Measurements from ENCODE around the gene GPC5.
"Not testable (repeated sequence)": the region's sequence is repeated elsewhere in the genome, so short reads cannot be mapped to it uniquely, and the experiment has no call there.

GPC5 gene

DNA sequence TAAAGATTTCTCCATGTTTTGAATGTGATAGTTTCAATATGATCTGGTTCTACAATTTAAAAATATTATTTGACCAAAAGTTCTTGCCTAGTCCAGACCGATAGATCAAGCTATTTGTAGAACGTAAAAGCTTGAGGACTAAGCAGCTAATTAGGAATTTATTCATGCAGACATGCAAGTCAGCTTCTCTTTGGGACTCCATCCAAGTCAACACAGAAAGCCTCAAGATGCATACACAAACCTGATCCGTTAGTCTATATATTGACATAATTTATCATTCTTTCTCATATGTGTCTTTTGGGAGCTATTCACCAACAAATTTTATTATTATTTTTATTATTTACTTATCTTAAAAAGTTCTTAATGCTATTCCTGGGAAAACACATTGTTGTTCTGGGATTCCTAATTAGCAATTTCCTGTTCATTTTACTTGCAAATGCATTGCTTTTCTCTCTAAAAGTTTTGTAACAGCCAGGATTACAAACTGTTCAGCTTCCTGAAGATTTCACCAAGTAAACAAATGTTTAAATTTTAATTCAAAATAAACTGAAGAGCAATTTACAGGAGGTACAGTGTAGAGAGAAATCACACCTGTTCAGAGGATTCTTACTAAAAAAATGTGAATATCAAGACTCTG is 375.3 kb downstream of the GPC5 start:
- no peak for DNase-seq (ENCODE audit: low read depth in 2 of 2)

DNA sequence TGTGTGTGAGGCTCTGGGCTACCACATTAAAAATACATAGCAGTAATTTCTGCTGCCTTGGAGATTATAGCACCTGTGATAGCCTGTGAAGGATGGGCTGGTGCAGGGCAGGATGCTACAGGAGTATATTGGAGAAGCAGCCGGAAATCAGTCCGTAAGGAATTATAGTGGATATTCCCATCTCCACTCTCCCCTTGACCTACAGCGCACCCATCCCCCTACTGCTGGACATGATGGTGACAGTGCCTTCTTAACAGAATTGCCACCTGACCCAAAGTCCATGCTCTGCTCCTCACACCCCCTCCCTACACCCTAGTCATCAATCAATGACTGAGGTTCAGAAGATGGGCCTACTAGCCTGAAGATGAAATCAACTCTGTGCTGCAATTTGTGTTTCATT is 376.0 kb downstream of the GPC5 start:
- DNase-seq (ENCODE audit: low read depth in 2 of 2): no peak

DNA sequence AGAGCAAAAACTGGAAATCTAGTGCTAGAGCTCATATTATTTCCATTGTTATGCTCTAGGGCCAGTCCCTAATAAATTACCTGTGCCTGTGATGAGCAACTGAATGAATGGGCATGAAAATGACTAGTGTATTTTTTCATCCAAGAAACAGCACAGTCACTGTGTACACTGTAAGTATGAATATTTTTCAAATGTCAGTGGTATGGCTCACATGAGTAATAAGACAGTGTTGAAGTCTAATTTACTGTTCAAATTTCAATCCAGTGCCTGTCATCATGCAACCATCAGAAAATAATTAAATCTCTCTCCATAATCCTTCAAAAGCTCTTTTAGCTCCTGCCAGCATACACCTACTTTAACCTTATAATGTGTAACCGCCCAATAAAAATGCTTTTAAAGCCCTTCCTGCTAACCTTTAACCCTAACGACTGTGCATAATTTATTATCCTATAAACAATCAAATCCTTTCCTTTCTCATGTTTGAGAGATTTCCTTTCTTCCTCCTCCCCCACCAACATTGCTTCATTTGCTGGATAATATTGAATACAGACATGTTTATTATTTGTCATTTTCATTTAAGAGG is 378.3 kb downstream of the GPC5 start:
- no peak for DNase-seq (ENCODE audit: low read depth in 2 of 2)

DNA sequence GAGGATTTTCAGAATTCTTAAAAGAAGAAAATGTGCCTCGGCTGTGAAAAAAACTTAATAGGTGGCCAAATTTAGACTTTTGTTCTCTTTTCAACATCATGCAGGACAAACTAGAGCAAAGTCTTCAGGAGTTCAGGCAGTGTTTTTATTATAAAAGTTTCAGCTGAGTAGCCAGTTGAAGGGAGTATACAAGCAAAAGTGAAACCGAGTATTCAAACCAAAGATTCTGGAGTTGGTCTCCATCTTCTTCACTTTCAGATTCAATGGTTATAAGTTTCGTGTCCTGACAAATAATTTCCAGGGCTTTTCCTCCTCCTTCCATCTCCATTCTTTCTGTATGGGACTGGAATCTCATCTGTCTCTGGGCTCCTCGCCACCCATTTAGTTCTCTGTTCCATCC is 379.7 kb downstream of the GPC5 start:
- DNase-seq (ENCODE audit: low read depth in 2 of 2): no peak

DNA sequence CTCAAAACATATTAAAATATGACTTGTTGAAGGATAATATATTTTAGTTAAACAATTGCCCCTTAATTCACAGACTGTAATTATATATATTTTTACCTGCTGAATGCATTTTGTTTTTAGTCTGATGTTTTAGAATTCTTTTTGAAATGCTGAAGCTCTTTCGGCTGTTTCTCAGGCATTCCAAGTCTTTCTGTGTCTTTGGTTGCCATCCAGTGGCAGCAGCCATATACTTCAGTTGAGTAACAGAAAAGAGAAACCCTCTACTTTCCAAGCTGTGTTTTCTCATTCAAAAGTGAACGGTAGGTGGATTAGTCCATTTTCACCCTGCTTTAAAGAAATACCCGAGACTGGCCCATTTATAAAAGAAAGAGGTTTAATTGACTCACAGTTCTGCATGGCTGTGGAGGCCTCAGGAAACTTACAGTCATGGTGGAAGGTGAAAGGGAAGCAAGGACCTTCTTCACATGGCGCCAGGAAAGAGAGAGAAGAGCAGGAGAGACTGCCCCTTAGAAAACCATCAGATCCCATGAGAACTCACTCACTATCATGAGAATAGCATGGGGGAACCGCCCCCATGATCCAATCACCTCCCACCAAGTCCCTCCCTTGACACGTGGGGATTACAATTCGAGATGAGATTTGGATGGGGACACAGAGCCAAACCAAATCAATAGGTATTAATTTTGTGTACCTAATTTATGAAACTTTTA is 383.7 kb downstream of the GPC5 start:
- DNase-seq (ENCODE audit: low read depth in 2 of 2): not testable (repeated sequence)

DNA sequence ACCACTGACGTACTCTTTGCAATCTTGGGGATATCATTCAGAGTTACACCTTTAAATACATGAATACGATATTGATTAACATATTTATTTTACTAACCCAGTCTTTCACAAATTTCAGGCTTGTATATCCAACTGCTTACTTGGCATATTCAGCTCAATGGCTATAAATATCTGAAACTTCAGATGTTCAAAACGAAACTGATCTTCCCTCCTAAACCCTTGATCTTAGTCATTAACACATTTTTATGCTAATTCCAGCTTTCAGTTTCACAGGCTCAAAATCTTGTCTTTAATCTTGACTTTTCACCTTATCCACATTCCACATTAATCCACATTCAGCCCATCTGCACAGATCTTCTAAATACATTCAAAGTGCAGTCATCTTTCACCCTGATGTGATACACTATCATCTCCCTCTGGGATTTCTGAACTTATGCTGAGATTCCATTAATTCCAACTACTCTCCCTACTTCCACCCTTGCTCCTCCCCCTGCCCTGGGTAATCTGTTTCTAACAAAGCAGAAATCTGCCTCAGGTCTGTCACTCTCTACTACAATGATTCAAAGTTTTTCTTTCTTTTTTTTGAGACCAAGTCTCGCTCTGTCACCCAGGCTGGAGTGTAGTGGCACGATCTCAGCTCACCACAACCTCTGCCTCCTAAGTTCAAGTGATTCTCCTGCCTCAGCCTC is 387.2 kb downstream of the GPC5 start:
- no peak for DNase-seq (ENCODE audit: low read depth in 2 of 2)

DNA sequence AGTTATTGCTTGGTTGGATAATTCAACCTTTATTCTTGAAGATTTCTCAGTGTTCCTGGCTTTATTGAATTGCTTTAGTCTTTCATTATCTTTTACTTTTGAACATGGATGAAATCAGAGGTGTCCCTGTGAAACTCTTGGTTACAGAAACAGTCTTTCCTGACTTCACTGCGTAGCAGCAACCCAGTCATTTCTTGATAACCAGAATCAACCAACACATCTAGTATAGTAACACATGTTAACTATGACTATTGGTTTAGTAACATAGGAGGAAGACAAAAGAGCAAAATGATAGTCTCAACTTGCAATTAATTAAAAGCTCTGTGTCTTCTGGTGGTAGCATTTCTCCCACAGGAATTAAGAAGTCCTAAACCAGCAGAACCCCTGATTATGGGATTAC is 393.6 kb downstream of the GPC5 start:
- DNase-seq (ENCODE audit: low read depth in 2 of 2): no peak

DNA sequence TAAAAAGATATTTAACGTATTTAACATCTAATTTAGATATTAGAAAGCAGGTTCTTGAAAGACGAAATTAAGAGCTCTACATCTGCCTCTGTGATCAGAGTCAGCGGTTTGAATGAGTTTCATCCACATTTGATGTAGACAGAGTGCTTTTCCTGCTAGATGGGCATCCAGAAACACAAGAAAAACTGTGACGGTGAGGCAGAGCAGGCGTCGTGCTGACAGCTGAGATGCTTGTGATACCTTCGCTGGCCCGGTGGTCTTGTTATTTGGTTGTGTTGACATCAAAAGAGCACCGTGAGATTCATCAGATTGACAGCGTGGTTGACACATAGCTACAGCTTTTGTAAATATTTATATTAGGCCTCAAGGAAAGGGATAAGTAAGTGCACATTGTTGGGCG is 399.1 kb downstream of the GPC5 start:
- no peak for DNase-seq (ENCODE audit: low read depth in 2 of 2)

DNA sequence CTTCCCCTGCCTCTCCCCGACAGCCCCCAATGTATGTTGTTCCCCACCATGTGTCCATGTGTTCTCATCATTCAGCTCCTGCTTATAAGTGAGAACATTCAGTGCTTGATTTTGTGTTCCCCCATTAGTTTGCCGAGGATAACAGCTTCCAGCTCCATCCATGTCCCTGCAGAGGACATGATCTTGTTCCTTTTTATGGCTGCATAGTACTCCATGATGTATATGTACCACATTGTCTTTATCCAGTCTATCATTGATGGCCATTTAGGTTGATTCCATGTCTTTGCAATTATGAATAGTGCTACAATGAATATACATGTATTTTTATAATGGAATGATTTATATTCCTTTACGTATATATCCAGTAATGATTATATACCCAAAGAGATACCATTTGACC is 399.9 kb downstream of the GPC5 start:
- not testable (repeated sequence) for DNase-seq (ENCODE audit: low read depth in 2 of 2)

DNA sequence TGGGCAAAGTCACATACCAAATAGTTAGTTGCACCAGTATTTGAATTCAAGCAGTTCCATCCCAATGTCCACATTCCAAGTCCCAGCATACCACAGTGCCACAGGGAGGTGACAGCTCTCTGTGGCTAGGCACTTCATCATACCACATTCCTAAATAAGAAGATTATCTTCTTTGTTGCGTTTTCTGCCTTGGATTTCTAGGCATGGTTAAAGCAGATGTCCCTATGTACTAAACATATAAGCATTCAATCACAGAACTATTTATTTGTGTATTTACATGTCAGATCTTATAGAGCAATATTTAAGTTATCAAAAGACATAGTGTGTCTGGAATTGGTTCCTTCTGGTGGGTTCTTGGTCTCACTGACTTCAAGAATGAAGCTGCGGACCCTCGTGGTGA is 403.4 kb downstream of the GPC5 start:
- DNase-seq (ENCODE audit: low read depth in 2 of 2): not testable (repeated sequence)

DNA sequence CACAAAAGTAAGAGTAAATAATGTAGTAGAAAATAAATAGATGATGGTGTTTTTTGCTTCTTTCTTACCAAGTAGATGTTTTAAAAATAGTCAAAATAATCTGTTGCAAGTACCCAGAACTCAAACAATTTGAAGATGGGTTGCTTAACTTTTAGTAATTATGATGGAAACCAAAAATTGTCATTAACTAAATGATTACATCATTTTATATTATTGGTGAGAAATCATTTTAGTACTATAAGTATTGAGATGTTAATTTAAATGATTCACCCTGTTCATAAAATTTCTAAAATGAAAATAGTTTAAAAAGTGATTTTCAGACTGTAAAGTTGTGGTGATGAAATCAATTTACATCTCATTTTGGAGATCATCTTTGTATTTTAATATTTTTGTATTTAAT is 404.5 kb downstream of the GPC5 start:
- no peak for DNase-seq (ENCODE audit: low read depth in 2 of 2)

DNA sequence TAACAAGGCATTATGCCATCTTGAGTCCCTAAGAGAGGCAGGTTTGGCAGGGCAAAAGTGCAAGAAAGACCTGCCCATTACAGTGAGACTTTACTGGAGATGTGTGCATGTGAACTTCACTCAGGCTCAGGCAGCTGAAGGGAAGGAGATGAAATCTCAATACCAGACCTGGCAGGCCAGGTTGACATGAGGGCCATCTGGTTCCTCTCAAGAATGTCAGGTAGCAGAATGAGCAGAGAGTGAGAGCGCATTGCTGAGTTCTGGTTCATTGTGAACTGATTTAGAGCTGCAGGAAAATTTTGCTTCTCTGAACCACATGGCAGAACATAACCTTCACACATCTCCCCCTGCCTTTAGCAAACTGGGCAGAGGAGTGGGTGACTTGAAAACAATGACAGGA is 406.3 kb downstream of the GPC5 start:
- DNase-seq (ENCODE audit: low read depth in 2 of 2): no peak

DNA sequence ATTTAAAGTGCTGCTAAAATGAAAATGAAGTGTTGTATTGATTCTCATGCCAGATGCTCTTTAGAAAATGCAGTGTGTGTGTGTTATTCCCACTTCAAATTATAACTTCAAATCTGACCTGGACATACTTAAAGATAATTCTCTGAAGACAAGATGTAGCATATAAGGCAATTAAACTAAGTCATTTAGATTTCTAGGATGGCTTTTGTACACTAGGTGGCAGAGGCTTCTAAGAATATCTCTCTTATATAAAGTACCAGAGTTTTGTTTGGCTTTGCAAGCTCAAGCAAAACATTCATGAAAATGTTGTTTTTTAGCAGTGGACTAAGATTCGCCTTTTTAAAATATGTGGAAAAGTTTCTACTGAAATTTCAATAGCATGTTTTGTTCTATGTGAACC is 407.2 kb downstream of the GPC5 start:
- no peak for DNase-seq (ENCODE audit: low read depth in 2 of 2)

DNA sequence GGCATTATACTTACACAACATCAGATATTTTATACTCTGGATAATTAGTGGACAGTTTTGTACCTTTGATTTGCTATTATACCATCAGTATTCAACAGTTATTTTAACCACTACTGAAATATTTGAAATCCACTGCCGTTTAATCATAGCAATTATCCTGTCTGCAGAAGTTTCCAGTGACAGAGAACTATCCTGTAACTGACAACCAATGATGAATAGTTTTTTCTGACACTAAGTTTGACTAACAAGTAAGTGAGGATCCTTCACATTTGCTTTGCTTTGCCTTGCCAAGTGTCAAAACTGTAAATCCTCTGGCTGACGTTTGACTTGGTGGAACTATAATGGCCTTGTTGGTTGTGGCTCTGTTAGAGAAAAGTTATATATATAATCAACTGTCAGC is 410.7 kb downstream of the GPC5 start:
- DNase-seq (ENCODE audit: low read depth in 2 of 2): no peak

DNA sequence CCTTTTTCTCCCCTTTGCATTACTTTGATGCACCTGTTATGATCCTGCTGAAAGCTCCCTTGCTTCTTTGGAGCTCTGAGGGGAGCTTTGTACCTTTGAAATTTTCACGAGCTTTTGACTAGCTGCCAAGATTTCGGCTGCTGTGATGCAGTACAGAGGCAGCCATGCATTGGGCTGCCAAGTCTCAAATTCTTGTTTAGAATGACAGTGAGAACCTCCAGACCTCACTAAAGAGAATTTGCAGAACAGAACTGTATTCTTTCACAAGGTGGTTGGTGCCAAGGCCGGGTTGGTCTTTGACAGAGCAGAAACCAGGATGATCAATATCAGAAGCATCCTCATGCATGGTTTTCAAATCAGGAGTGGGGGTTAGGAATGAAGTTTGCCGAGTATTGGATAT is 414.8 kb downstream of the GPC5 start:
- no peak for DNase-seq (ENCODE audit: low read depth in 2 of 2)

DNA sequence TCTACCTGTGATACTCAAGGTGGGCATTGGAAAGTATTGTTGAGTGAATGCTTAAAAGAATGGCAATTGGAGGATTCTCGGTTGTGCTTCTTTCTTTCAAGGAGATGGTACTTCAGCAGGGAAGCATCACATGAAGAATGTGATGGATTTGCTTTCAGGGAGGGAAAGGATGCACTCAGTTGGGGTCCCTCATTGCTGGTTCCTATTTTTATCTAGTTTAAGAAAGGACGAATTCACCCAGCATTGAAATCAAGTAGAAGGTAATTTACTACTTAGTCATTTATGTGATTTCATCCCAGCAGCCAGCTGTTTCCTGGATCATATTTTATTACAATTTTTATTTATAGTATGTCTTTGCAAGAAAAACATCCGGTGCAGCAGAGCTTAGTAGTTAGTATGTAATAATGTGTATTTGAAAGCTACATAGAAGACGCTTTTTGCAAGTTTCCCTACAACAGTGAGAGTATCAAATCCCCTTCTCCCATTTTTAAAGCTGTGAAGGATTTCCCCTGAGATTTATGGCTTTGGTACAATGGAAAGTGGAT is 417.9 kb downstream of the GPC5 start:
- no peak for DNase-seq (ENCODE audit: low read depth in 2 of 2)

DNA sequence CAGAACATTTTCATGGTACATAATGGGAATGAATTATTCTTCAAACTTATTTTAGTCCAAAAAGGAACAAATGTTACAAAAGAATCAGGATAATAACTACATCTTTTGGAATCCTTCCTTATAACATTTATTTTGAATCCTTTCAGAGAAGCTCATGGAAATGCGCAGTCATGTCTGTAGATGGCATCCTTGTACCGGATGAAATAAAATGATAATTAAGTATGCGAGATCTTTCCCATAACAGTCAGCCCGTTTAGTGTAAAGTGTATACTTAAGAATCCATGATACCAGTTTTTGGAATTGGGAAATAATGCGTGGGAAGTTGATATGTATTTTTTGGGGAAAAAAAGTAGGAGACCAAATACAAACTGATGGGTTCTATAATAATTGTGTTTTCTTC is 418.8 kb downstream of the GPC5 start:
- DNase-seq (ENCODE audit: low read depth in 2 of 2): no peak

DNA sequence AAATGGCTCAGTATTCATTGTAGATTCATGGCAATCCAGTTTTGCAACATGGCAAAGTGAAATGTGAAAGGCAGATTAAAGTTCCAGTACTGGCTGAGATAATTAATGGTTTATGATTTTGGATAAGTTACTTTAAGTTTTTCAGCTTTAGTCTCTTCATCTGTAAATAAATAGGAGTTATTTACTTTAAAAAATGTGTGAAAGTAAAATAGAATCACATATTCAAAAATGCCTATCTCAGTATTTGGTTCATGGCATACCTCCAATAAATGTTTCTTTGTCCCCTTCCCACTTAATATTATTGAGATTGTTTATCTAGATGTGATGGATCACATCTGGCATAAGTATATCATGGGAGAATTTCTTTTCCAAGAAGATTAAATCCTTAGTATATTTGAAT is 426.0 kb downstream of the GPC5 start:
- DNase-seq (ENCODE audit: low read depth in 2 of 2): no peak

DNA sequence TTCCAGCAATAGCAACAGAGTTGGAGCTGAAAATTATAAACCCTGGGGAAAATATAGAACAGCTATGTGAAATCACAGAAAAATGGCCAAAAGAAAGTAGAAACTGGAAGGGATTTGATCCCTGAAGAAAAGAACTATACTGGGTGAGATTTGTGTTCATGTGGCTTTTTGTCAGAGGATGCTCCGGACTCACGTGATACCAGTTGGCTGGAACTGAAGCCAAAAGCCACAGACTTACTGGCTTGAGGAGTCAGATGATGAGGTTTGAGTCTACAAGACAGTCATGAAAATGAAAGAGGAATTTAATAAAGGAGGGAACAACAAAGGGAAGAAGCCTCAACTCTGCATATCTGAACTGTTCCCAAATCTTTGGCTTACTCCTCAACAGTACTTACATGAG is 427.1 kb downstream of the GPC5 start:
- DNase-seq (ENCODE audit: low read depth in 2 of 2): no peak

DNA sequence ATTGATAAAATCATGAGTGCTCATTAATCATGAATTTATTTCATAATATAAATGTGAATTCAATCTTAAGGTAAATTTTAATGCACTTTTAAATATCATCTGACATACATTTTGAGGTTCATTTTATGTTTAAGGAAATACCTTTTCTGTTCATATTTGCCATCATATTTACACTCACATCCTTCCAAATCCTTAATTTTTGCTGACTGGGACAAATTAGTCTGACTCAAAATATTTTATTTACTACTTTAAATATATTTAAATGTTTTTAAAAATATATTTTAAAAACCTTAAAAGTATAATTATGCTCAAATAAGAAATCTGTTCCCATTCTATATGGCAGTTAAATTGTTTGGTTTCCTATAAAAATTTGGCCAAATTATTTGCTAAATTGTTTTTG is 438.1 kb downstream of the GPC5 start:
- DNase-seq (ENCODE audit: low read depth in 2 of 2): no peak

DNA sequence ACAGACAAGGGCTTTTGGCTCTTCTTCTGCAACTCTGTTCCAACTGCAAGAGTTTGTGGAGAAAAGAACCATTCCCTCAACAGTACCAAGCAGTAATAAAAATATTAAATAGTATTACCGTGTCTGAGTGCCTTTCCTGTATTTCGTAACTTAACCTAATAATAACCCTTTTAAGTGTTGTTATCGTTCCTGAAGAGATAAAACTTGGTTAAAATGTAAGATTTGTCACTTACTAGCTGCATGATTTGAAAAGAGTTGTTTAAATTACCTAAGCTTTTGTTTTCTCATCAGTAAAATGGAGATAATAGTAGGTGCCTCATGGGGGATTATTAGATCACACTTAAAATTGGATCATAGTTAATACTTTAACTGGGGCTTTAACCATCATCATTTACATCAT is 447.2 kb downstream of the GPC5 start:
- DNase-seq (ENCODE audit: low read depth in 2 of 2): no peak

DNA sequence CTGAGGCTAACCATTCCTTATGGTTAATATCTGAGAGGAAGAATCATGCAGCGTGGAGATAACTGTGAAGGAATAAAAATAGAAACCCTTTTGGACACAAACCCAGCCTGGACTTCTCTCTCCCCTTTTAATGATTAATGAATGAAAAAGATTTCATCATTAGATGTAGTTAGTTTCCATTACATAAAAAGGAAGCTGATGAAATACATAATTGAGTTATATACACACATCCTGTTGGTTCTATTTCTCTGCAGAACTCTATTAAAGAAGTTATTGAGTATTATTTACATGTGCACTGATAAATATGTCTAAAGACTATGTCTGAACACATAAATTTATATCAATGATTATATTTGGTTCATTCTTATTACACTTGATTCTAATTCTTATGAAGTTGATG is 465.3 kb downstream of the GPC5 start:
- DNase-seq (ENCODE audit: low read depth in 2 of 2): no peak

DNA sequence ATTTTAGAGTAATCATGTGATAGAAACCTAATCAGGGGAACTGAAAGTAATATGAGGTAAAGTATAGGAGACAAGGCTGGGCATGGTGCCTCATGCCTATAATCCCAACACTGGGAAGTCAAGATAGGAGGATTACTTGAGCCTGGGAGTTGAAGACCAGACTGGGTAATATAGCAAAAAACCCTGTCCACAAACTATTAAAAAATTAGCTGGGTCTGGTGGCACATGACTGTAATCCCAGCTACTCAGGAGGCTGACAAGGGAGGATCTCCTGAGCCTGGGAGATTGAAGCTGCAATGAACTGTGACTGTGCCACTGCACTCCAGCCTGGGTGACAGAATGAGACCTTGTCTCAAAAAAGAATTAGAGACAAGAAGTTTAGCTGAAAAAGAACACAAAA is 469.9 kb downstream of the GPC5 start:
- no peak for DNase-seq (ENCODE audit: low read depth in 2 of 2)

Data from fibroblast of skin of left quadriceps (primary cell).